Stimulated activated CD4-positive, alpha-beta T cell treated with anti-CD3 and anti-CD28 coated beads, TNF-alpha, amount 100 ng/mL, for 48 hours (primary cell): Measurements from ENCODE around the gene BTNL2.
"Not testable (repeated sequence)": the region's sequence is repeated elsewhere in the genome, so short reads cannot be mapped to it uniquely, and the experiment has no call there.

ENCODE experiments used
- DNase-seq, 3 donors: peaks; one replicate each; pipeline ENCODE4 v3.0.0-alpha.2; 2020; ENCODE audit warnings: low read depth in 3 of 3

BTNL2 gene

DNA sequence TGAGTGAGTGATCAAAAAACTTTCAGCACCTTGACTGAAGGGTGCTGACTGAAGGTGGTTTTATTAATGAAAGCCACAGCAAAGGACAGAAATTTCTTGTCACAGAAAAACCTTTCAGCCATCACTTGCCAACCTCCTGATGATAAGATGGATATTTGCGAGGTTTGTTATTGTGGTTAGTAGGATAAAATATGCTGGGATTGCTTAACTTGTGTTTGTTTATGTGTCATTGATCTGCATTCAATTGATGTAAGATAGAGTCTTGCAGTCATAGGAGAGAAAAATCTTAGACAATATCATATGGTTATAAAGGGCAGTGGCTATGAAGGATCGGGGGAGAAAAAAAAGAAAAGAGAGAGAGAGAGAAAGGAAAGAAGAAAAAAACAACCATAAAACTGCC lies 36.5 kb downstream of the BTNL2 start:
- DNase-seq: no peak

GRCh38 chr6:32369660-32370059 lies 37.3 kb downstream of the BTNL2 start:
- DNase-seq: no peak

- no peak for DNase-seq
Observed at GRCh38 chr6:32367644-32368043, 39.3 kb downstream of the BTNL2 start.

- not testable (repeated sequence) for DNase-seq
Observed at GRCh38 chr6:32359225-32359624, 47.8 kb downstream of the BTNL2 start.

DNA sequence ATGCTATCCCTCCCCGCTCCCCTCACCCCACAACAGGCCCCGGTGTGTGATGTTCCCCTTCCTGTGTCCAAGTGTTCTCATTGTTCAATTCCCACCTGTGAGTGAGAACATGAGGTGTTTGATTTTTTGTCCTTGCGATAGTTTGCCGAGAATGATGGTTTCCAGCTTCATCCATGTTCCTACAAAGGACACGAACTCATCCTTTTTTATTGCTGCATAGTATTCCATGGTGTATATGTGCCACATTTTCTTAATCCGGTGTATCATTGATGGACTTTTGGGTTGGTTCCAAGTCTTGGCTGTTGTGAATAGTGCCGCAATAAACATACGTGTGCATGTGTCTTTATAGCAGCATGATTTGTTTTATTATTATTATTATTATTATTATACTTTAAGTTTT lies 48.4 kb downstream of the BTNL2 start:
- DNase-seq: not testable (repeated sequence)

- no peak for DNase-seq
Observed at GRCh38 chr6:32355018-32355417, 52.0 kb downstream of the BTNL2 start.

GRCh38 chr6:32353348-32353747 lies 53.6 kb downstream of the BTNL2 start:
- no peak for DNase-seq
